ENCODE results near the gene MSI2.

- TF ChIP-seq, protein P1, sequence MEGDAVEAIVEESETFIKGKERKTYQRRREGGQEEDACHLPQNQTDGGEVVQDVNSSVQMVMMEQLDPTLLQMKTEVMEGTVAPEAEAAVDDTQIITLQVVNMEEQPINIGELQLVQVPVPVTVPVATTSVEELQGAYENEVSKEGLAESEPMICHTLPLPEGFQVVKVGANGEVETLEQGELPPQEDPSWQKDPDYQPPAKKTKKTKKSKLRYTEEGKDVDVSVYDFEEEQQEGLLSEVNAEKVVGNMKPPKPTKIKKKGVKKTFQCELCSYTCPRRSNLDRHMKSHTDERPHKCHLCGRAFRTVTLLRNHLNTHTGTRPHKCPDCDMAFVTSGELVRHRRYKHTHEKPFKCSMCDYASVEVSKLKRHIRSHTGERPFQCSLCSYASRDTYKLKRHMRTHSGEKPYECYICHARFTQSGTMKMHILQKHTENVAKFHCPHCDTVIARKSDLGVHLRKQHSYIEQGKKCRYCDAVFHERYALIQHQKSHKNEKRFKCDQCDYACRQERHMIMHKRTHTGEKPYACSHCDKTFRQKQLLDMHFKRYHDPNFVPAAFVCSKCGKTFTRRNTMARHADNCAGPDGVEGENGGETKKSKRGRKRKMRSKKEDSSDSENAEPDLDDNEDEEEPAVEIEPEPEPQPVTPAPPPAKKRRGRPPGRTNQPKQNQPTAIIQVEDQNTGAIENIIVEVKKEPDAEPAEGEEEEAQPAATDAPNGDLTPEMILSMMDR (IDR thresholded peaks at IDR 0.05; ENCODE audit: extremely low read depth in 1 of 2, insufficient read depth in 1 of 2, low read depth in 1 of 2, low read length in 2 of 2) = no peak
- TF ChIP-seq POLR2A (IDR thresholded peaks at IDR 0.05; ENCODE audit: low read depth, low read length) (no peak), MAX (IDR thresholded peaks at IDR 0.05; ENCODE audit: insufficient read depth, insufficient read length) (no peak)
Measured at GRCh38 chr17:57530508-57530907, 274.2 kb downstream of the MSI2 start.

Measured in endothelial cell of umbilical vein (primary cell).